ENCODE data around the gene CCDC110. TPM values are rescaled to one million over a fixed set of nuclear protein-coding genes. Genes with fewer than 3 reads are reported as not detected.

CCDC110 gene
- total and polyA plus RNA-seq, 2 donors (not counting 3 experiments of a cell fraction or from before 2014, with no cell fraction given), result 0.25 to 0.71 TPM

DNA sequence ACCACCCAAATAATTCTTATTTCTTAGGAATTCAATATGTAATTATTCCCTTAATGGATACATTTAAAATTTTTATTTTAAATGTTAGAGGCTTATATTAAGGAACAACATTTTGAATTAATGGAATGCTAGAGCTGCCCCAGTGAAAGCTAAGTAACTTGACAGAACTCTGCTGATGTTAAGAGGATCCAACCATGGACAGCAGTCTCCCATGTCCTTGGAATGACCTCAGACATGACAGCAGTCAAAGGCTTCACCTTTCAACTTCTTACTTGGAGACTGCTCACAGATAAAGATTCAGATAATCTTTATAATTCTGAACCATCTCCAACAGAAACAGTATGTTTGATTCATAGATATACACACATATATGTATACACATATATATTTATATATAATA, 46.5 kb upstream of the CCDC110 start:
- peaks cover 31% of the 10 kb centered on the region for H3K4me1 ChIP-seq (ENCODE audit: control insufficient read depth, extremely low read depth, insufficient read depth, low read length)
- no peaks in the 10 kb centered on the region for H3K27me3 ChIP-seq (ENCODE audit: control insufficient read depth in 2 of 2, insufficient read depth in 2 of 2, low read length in 2 of 2)
- H3K27ac ChIP-seq (ENCODE audit: insufficient read depth, low read depth, low read length), result no peak overlapping the region
- DNase-seq (ENCODE audit: low read depth, low spot score) (no peak), FAIRE-seq (peak; percentile 55)
- no peak overlapping the region for H3K9ac ChIP-seq (replicated peaks; ENCODE audit: extremely low read depth, insufficient read depth, low read length)
- no peak for TF ChIP-seq EZH2 (IDR thresholded peaks at IDR 0.05; ENCODE audit: borderline replicate concordance, low read depth, low read length, severe bottlenecking)
- TF ChIP-seq, protein P1, sequence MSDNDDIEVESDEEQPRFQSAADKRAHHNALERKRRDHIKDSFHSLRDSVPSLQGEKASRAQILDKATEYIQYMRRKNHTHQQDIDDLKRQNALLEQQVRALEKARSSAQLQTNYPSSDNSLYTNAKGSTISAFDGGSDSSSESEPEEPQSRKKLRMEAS (IDR thresholded peaks at IDR 0.05; ENCODE audit: insufficient read depth, insufficient read length), result no peak
- ChIA-PET POLR2A (no interaction called here), CTCF (interaction anchor here (0.8 to 3.7 kb wide), 4 partner anchors 9 to 80 kb away, joined by 3 to 24 read pairs (median 5); partner anchors contain the start of gene PDLIM3)
- no peaks in the 10 kb centered on the region for H3K9me1 ChIP-seq (replicated peaks; ENCODE audit: control insufficient read depth, extremely low read depth, insufficient read depth, low read length)
- no peaks in the 10 kb centered on the region for H4K20me1 ChIP-seq (replicated peaks; ENCODE audit: control insufficient read depth, extremely low read depth, insufficient read depth, low read length)
- H3K79me2 ChIP-seq (ENCODE audit: control insufficient read depth, insufficient read depth, low read length), result no peaks in the 10 kb centered on the region
- intact Hi-C loops (cut with micrococcal nuclease), result no loop called here
- H3K4me2 ChIP-seq (ENCODE audit: insufficient read depth, low read length), result no peak overlapping the region
- H3K4me3 ChIP-seq (replicated peaks in 1 of 3; ENCODE audit: insufficient read depth in 1 of 3, low read depth in 1 of 3, low read length in 3 of 3), result no peak overlapping the region
- no peak overlapping the region for H2AFZ ChIP-seq (ENCODE audit: low read depth, low read length)
- H3K9me3 ChIP-seq (replicated peaks; ENCODE audit: control insufficient read depth, insufficient read depth, low read length), result no peaks in the 10 kb centered on the region
- no peaks in the 10 kb centered on the region for H3K36me3 ChIP-seq (ENCODE audit: control insufficient read depth in 2 of 2, extremely low read depth in 1 of 2, insufficient read depth in 2 of 2, low read length in 2 of 2)
- dilution Hi-C loops (cut with MboI; ENCODE audit: extremely low pct_ligation_motif_present, low sequenced_read_pairs), result no loop called here
- no TSS peak for BruUV-seq (replicated peaks)

- TF ChIP-seq, protein P1 (IDR thresholded peaks at IDR 0.05; ENCODE audit: insufficient read depth, insufficient read length), result no peak
- TF ChIP-seq EZH2 (IDR thresholded peaks at IDR 0.05; ENCODE audit: borderline replicate concordance, low read depth, low read length, severe bottlenecking), result no peak
- TF ChIP-seq POLR2AphosphoS5 (IDR thresholded peaks at IDR 0.05; ENCODE audit: insufficient read depth, low read depth, low read length), result no peak
- TF ChIP-seq MYC (IDR thresholded peaks at IDR 0.05; ENCODE audit: low read depth, low read length), result no peak
- TF ChIP-seq FOS (IDR thresholded peaks at IDR 0.05; ENCODE audit: borderline replicate concordance, insufficient read depth, low read length), result no peak
- TF ChIP-seq POLR2A (IDR thresholded peaks at IDR 0.05; ENCODE audit: low read depth, low read length), result no peak
- TF ChIP-seq JUN (IDR thresholded peaks at IDR 0.05; ENCODE audit: borderline replicate concordance, insufficient read depth, insufficient read length, low read depth), result no peak
- no peak for TF ChIP-seq GATA2 (IDR thresholded peaks at IDR 0.05; ENCODE audit: insufficient read depth, insufficient read length, low read depth, low read length)
- TF ChIP-seq CTCF (IDR thresholded peaks at IDR 0.05; ENCODE audit: extremely low read depth in 1 of 2, insufficient read depth in 1 of 2, low read depth in 1 of 2, low read length in 2 of 2), result no peak
These were observed 43.7 kb upstream of the CCDC110 start for GRCh38 chr4:185515248-185515647.

More at GRCh38 chr4:185515248-185515647, 43.7 kb upstream of the CCDC110 start:
- H3K4me1 ChIP-seq (ENCODE audit: control insufficient read depth, extremely low read depth, insufficient read depth, low read length), result peaks cover 36% of the 10 kb centered on the region
- CTCF ChIA-PET, result interaction anchor here (0.9 to 4.9 kb wide), 4 partner anchors 20 to 523 kb away, joined by 3 to 24 read pairs (median 6); partner anchors contain the start of gene PDLIM3
- intact Hi-C loops (cut with micrococcal nuclease) (no loop called here), dilution Hi-C loops (cut with MboI; ENCODE audit: extremely low pct_ligation_motif_present, low sequenced_read_pairs) (no loop called here)
- no peak overlapping the region for H3K4me3 ChIP-seq (replicated peaks in 1 of 3; ENCODE audit: insufficient read depth in 1 of 3, low read depth in 1 of 3, low read length in 3 of 3)
- POLR2A ChIA-PET, result interaction anchor here (0.6 kb wide), 1 partner anchor 52 kb away, joined by 3 read pairs; no protein-coding TSS in a partner anchor
- no peak overlapping the region for H3K27ac ChIP-seq (ENCODE audit: insufficient read depth, low read depth, low read length)
- H3K9me3 ChIP-seq (replicated peaks; ENCODE audit: control insufficient read depth, insufficient read depth, low read length), result no peaks in the 10 kb centered on the region
- FAIRE-seq (no peak), DNase-seq (ENCODE audit: low read depth, low spot score) (no peak)
- H3K4me2 ChIP-seq (ENCODE audit: insufficient read depth, low read length), result no peak overlapping the region
- no peak overlapping the region for H2AFZ ChIP-seq (ENCODE audit: low read depth, low read length)
- H3K36me3 ChIP-seq (ENCODE audit: control insufficient read depth in 2 of 2, extremely low read depth in 1 of 2, insufficient read depth in 2 of 2, low read length in 2 of 2), result no peaks in the 10 kb centered on the region
- no peaks in the 10 kb centered on the region for H3K9me1 ChIP-seq (replicated peaks; ENCODE audit: control insufficient read depth, extremely low read depth, insufficient read depth, low read length)
- no peaks in the 10 kb centered on the region for H3K27me3 ChIP-seq (ENCODE audit: control insufficient read depth in 2 of 2, insufficient read depth in 2 of 2, low read length in 2 of 2)
- BruUV-seq (replicated peaks), result no TSS peak
- H4K20me1 ChIP-seq (replicated peaks; ENCODE audit: control insufficient read depth, extremely low read depth, insufficient read depth, low read length), result no peaks in the 10 kb centered on the region
- H3K9ac ChIP-seq (replicated peaks; ENCODE audit: extremely low read depth, insufficient read depth, low read length), result no peak overlapping the region
- no peaks in the 10 kb centered on the region for H3K79me2 ChIP-seq (ENCODE audit: control insufficient read depth, insufficient read depth, low read length)

All from endothelial cell of umbilical vein (primary cell).